ENCODE results near the gene FBXO10. TPM values are rescaled to one million over a fixed set of nuclear protein-coding genes. Genes with fewer than 3 reads are reported as not detected.

FBXO10 gene
- total and polyA plus RNA-seq, 2 experiments from 2014 or later, result 3.4 to 13.4 TPM

GRCh38 chr9:37593883-37594448 lies 17.8 kb upstream of the FBXO10 start (continued):
- TF ChIP-seq, protein P1, sequence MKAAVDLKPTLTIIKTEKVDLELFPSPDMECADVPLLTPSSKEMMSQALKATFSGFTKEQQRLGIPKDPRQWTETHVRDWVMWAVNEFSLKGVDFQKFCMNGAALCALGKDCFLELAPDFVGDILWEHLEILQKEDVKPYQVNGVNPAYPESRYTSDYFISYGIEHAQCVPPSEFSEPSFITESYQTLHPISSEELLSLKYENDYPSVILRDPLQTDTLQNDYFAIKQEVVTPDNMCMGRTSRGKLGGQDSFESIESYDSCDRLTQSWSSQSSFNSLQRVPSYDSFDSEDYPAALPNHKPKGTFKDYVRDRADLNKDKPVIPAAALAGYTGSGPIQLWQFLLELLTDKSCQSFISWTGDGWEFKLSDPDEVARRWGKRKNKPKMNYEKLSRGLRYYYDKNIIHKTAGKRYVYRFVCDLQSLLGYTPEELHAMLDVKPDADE (IDR thresholded peaks at IDR 0.05), result no peak

- Histone ChIP-seq H3K4me2 (peak within 1 kb of the TSS; percentile 90), H4K20me1 (replicated peaks; ENCODE audit: insufficient read depth) (peaks cover 30% of the 10 kb centered on the region), H3K4me3 (peak within 1 kb of the TSS; percentile 98), H3K27ac (ENCODE audit: low read depth) (no peak within 1 kb of the TSS), H3K9me2 (ENCODE audit: insufficient read depth) (no peaks in the 10 kb centered on the region), H3K4me1 (ENCODE audit: insufficient read depth) (peaks cover 11% of the 10 kb centered on the region), H3K36me3 (ENCODE audit: insufficient read depth) (peaks cover 18% of the 10 kb centered on the region; the same call in 1 of the 2 replicates), H3K27me3 (ENCODE audit: insufficient read depth) (peaks cover 27% of the 10 kb centered on the region), H3K79me2 (replicated peaks; ENCODE audit: insufficient read depth) (peaks cover 49% of the 10 kb centered on the region), H2AFZ (peak within 1 kb of the TSS; percentile 99), H3F3A (replicated peaks; ENCODE audit: low read depth) (0 out of 2 replicates have a peak, but pooled peaks cover 3% of the 10 kb centered on the region)
- Mint-ChIP-seq H3K27ac (peak within 1 kb of the TSS; percentile 93), H3K4me1 (peaks cover 10% of the 10 kb centered on the region), H3K36me3 (ENCODE audit: low read depth) (peaks cover 32% of the 10 kb centered on the region), H3K27me3 (ENCODE audit: insufficient read depth, low read depth, poor library complexity) (peaks cover 16% of the 10 kb centered on the region), H3K9me3 (peaks cover 12% of the 10 kb centered on the region; the same call in 2 of the 3 replicates), H3K4me3 (peak within 1 kb of the TSS; percentile 98)
- TF ChIP-seq EZH2phosphoT487 (IDR thresholded peaks at IDR 0.05; ENCODE audit: unreplicated experiment) (no peak), CREB1 (CRISPR knock-in tag; IDR thresholded peaks at IDR 0.05; ENCODE audit: low read depth) (peak; percentile 68), POLR2AphosphoS5 (IDR thresholded peaks at IDR 0.05; ENCODE audit: low read depth) (peak; percentile 92), STAT1 (IDR thresholded peaks at IDR 0.05; ENCODE audit: unreplicated experiment) (no peak), ZNF331 (CRISPR knock-in tag; IDR thresholded peaks at IDR 0.05; ENCODE audit: low read depth) (no peak)
- TF ChIP-seq, protein P1 (IDR thresholded peaks at IDR 0.05), result peak; percentile 74
- DNase-seq (ENCODE audit: low spot score), result peak; percentile 93
- peak; percentile 97 for ATAC-seq
Observed at GRCh38 chr9:37592108-37592951, 16.1 kb upstream of the FBXO10 start, which contains the start of gene TOMM5. TSS of gene TOMM5 (minus strand) at chr9:37592597. CDS start at chr9:37592532, 65 bp downstream.

DNA sequence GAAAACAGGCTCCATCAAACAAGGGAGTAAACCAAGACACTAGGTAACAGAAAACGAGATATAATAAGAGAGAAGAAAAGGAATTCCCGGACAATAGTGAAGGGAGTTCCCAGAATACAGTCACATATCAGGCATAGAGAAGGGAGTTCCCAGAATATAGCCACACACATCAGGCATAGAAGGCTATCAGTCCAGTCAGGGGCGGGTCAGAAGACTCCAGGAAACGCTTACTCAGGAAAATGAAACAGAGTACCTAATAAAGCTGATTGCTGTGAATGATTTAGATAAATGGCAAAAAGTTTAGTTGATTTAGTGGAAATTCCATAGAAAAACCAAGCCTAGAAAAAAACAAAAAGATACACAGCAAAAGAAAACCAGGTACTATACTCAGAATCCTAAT lies 11.3 kb upstream of the FBXO10 start:
- Mint-ChIP-seq H3K4me3 (no peak overlapping the region), H3K36me3 (ENCODE audit: low read depth) (peaks cover 72% of the 10 kb centered on the region), H3K4me1 (peaks cover 10% of the 10 kb centered on the region), H3K27ac (no peak overlapping the region), H3K9me3 (peaks cover 11% of the 10 kb centered on the region; the same call in 2 of the 3 replicates), H3K27me3 (ENCODE audit: insufficient read depth, low read depth, poor library complexity) (peaks cover 7% of the 10 kb centered on the region)
- Histone ChIP-seq H3K79me2 (replicated peaks; ENCODE audit: insufficient read depth) (peaks cover 91% of the 10 kb centered on the region), H4K20me1 (replicated peaks; ENCODE audit: insufficient read depth) (peaks cover 37% of the 10 kb centered on the region), H3K4me3 (no peak overlapping the region), H3K4me1 (ENCODE audit: insufficient read depth) (peaks cover 11% of the 10 kb centered on the region), H3K27ac (ENCODE audit: low read depth) (no peak overlapping the region), H3K4me2 (no peak overlapping the region), H3K27me3 (ENCODE audit: insufficient read depth) (peaks cover 9% of the 10 kb centered on the region; the same call in 1 of the 2 replicates), H2AFZ (no peak overlapping the region), H3K9me2 (ENCODE audit: insufficient read depth) (no peaks in the 10 kb centered on the region), H3F3A (replicated peaks; ENCODE audit: low read depth) (peaks cover 10% of the 10 kb centered on the region; the same call in 1 of the 2 replicates), H3K36me3 (ENCODE audit: insufficient read depth) (peaks cover 56% of the 10 kb centered on the region)
- DNase-seq (ENCODE audit: low spot score) (no peak), ATAC-seq (no peak)
- TF ChIP-seq REST (IDR thresholded peaks at IDR 0.05; ENCODE audit: unreplicated experiment), result no peak

All from GM23338 (cell line).